HG03521 (cell line): ENCODE results near the gene MICOS13.
A peak's percentile ranks its signal among the peaks of the same experiment; 100 is the strongest.
"Not testable (repeated sequence)": the region's sequence is repeated elsewhere in the genome, so short reads cannot be mapped to it uniquely, and the experiment has no call there.

ENCODE experiments used
- ATAC-seq: cut with Tn5 transposase; IDR thresholded peaks from one replicate; pipeline ENCODE4 v1.9.1; 2021; ENCODE audit warnings: mild to moderate bottlenecking, moderate library complexity; ENCODE audit not compliant: unreplicated experiment

Gene MICOS13

GRCh38 chr19:5700455-5701092, 20.3 kb upstream of the MICOS13 start:
- ATAC-seq, result no peak

DNA sequence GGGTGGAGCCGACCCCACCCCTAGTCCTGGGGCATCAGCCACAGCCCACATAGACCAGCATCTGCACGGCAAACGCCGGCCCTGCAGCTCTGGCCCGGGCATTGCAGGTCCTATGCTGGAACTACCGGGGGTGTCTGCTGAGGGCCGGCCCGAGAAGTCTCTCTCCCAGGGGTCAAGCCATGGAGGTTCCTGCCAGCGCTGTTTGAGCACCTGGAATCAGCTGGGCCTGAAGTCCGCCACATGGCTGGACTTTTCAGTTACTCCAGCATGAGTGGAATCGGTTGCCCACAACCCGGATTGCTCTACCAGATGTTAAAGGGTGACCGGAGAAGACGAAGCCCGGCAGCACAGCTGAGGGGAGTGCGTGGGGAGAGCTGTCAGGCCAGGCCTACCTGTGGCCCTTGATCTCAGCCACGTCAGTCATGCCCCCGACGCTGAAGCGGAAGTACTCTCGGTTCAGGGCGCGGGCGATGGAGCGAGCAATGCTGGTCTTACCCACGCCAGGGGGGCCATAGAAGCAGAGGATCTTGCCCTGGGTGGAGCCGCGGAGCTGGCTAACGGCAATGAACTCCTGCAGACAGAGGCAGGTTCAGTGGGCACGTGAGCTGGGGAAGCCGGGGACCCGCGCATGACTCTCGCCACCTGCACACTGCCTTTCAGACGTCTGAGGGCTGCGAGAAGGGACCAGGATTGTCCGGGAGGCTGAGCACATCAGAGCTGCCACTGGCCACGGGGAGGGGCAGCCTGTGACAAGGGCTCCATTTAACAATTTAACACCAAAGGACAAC, 18.5 kb upstream of the MICOS13 start:
- ATAC-seq, result no peak

- no peak for ATAC-seq
Measured at GRCh38 chr19:5697890-5698634, 17.7 kb upstream of the MICOS13 start.

DNA sequence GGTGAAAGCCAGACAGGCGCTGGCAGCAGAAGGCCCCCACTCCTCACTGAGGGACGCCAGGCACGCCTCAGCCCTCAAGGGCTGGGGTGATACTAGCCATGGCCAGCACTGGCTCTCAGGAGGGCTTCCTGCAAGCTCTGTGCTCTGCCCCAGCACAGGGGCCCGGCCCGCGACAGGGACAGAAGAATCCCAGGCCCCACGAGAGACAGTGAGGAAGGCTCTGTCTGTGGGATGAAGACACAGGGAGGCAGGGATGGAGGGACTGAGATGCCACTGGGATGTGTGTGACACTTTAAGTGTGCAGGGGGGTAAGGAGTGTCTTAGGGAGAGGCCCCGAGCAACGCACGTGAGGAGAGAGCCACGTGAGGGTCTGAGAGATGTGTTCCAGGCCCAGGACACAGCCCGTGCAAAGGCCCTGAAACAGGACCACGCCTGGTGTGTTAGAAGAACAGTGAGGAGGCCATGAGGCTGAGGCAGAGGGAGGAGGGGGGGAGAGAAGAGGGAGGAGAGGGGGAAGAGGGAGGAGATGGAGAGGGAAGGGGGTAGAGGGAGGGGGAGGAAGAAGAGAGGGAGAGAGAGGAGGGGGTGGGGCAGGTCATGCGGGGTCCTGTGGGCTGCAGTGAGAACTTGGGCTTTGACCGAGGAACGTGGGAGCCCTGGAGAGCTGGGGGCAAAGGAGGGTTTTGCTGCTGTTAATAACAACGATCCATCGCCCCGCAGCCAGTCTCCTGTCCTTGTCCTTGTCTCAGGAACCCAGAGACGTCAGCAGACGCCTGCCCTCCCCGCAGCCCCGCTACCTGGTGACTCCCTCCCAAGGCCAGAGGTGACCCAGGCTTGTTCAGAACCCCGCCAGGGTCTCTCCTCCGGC, 16.9 kb upstream of the MICOS13 start:
- ATAC-seq, result no peak

DNA sequence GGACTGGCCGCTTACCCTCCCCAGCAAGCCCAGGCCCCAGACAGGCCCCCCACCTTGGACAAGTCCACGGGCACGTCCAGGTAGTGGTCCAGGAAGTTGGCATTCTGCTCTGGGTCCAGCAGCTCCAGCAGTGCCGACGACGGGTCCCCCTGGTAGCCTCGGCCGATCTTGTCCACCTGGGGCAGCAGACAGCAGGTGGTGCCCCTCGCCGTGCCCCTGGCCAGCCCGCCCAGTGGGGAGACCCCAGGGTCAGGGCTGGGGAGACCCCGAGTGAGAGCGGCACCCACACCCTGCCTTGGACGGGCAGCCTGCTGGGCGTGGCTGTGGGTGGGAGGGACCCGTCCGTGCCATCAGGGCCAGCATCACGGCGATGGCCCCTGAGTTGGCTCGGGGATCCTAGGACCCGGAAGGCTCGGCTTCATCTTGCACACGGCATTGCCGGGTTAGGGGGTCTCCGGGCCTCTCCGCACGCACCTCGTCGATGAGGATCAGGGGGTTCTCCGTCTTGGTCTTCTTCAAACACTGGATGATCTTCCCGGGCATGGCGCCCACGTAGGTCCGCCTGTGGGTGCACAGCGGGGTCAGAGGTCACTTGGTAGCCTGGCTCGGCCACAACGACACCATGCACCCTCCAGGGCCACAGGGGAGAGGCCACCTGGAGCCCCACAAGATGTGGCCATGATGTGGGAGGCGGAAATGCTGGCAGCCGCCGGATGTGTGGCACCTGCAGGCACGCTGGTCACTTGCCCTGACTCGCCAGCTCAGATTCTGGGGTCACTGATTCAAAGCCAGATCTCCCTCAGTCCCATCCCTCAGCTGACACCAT, 16.1 kb upstream of the MICOS13 start:
- no peak for ATAC-seq

DNA sequence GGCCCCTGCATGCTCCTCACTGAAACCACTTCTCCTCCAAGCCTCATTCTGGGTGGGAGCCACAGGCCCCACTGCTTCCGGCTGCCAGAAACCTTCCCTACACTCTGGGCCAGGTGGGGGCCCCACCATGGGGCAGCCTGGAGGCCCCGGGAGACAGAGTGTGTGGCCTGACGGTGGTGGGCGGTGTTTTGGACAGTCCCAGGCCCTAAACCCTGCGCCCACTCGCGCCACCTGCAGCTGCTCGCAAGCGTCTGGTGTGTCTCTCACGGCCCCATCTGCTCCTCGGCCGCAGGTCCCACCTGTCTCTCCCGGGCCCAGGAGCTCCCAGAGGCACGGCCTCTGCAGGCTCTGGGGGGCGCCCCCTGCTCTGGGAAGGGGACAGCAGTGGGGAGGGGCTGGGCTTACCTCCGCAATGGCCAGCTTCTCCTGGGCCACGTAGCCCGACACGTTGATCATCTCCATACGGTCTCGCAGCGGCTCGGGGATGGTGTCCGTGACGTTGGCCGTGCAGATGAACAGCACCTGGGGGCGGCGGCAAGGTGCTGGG, 15.4 kb upstream of the MICOS13 start:
- ATAC-seq, result no peak

DNA sequence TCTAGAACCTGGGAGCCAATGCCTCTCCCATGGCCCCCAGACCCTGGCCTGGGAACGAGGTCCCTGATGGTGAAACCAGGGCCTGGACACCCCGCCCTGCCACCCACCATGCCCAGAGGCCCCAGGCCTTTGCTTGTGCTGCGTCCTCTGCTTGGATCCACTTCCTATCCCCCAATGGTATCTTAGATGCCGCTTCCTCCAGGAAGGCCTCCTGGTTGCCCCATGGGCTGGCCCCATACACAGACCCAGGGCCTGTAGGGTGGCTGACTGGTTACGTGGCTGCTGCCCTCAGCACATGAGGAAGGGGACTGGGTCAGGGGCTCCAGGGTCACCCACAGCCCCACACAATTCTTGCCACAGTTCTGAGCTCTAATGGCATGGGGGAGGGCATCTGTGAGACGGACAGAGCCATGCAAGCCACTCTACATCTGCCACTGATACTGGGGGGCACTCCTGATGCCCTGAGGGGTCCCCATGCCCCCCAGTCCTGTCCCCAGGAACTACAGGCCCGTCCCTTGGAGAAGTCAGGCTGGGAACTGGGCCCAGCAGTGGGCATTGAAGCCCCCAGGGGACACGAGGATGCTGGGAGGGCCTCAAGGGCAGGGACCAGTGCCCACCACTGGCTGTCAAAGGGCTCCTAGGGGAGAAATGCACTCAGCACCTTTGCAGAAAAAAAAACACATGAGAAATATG, 14.8 kb upstream of the MICOS13 start:
- no peak for ATAC-seq

- ATAC-seq, result no peak
Measured at GRCh38 chr19:5694167-5694955, 14.0 kb upstream of the MICOS13 start.

- ATAC-seq, result no peak
Measured at GRCh38 chr19:5693195-5694166, 13.2 kb upstream of the MICOS13 start.

DNA sequence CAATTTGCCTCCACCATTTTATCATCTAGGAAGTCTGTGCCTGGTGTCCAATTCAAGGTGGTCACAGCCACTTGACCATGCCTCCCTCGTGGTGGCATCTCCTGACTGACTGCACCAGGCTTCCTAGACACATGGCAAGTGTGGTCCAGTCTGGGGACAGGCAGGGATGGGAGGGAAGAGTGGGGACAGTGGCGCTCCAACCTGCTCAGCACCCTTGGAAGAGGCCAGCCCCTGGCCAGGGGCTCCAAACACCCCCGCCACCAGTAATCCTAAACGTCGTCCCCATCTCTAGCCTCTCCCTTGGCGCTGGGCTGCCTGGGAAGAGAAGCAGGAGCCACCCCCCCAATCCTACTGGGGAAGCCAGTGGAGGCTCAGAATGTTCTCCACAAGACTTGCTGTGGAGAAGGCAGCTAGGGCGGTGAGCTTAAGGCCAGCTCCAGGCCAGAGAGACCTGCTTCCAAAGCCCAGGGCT, 12.4 kb upstream of the MICOS13 start:
- ATAC-seq, result no peak

- no peak for ATAC-seq
Measured at GRCh38 chr19:5691822-5692722, 11.8 kb upstream of the MICOS13 start.

GRCh38 chr19:5690955-5691821, 10.9 kb upstream of the MICOS13 start:
- no peak for ATAC-seq

- peak; percentile 33 for ATAC-seq
Measured at GRCh38 chr19:5690125-5690954, 10.0 kb upstream of the MICOS13 start, which contains the start of gene RPL36. RPL36 (plus strand) TSS chr19:5690295; CDS start chr19:5690508, 213 bp downstream.

DNA sequence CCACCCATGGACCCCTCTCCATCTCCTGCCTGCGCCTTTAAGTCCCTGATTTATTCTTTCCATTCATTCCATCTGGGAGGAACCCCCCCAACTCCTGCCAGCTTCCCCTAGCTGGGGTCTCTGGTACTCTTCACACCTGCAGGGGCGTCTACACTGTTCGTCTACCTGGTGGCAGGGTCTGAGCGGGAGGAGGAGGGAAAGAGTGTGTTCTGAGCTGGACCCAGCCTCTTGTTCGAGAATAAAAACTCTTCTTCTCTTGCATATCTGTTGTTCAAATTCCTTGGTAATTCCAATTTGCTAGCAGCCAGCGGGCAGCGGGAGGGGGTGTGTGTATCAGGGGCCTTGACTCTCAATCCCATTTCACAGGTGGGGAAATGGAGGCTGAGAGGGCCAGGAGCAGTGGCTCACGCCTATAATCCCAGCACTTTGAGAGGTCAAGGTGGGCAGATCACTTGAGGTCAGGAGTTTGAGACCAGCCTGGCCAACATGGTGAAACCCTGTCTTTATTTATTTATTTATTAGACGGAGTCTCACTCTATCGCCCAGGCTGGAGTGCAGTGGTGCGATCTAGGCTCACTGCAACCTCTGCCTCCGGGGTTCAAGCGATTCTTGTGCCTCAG, 8.1 kb upstream of the MICOS13 start:
- ATAC-seq, result not testable (repeated sequence)
